ENCODE results near the gene ZDHHC17.
A peak's percentile ranks its signal among the peaks of the same experiment; 100 is the strongest.
"Not testable (repeated sequence)": the region's sequence is repeated elsewhere in the genome, so short reads cannot be mapped to it uniquely, and the experiment has no call there.

Gene ZDHHC17, protein sequence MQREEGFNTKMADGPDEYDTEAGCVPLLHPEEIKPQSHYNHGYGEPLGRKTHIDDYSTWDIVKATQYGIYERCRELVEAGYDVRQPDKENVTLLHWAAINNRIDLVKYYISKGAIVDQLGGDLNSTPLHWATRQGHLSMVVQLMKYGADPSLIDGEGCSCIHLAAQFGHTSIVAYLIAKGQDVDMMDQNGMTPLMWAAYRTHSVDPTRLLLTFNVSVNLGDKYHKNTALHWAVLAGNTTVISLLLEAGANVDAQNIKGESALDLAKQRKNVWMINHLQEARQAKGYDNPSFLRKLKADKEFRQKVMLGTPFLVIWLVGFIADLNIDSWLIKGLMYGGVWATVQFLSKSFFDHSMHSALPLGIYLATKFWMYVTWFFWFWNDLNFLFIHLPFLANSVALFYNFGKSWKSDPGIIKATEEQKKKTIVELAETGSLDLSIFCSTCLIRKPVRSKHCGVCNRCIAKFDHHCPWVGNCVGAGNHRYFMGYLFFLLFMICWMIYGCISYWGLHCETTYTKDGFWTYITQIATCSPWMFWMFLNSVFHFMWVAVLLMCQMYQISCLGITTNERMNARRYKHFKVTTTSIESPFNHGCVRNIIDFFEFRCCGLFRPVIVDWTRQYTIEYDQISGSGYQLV

DNA sequence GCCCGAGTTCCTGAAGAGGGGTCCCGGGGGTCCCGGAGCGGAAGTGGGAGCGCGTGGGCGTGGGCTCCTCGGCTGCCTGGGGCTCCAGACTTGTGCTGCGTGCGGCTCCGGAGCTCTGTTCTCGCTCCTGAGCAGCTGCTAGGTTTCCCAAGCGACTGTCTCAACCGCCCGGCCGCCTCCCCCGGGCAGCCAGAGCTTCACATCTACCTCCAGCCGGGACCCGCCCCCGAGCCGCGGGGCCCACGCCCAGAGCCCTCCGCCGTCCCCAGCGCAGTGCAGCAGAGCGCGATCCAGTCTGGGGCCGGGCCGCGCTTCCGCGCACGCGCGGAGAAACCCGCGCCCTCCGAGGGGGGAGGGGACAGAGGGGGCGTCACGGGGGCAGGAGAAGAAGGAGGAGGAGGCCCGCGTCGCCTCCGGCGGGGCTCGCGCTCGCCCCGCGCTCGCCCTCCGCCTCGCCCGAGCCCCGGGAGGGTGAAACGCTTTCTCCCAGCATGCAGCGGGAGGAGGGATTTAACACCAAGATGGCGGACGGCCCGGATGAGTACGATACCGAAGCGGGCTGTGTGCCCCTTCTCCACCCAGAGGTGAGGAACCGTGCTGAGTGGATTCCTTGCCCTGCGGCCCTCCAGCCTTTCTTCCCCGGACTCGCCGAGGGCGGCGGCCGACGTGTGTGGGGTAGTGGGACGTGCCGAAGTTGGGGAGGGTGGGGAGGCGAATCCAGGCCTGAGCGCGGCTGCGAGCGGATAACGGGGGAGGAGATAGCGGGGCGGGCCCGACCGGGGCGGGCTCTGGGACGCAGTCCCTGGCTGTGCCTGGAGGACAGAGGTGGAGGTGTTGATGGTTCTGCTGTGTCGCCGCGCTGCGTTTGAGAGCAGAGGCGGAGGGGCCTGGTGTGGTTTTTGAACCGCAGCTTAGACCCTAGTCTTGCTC lies at the start of gene ZDHHC17:
Gene ZDHHC17 (plus strand): TSS at position 370 of the 930 bp plus-strand sequence. CDS start 122 bp downstream, at position 492.
- DNase-seq (ENCODE audit: low spot score) = peak; percentile 83
- FAIRE-seq = no peak

DNA sequence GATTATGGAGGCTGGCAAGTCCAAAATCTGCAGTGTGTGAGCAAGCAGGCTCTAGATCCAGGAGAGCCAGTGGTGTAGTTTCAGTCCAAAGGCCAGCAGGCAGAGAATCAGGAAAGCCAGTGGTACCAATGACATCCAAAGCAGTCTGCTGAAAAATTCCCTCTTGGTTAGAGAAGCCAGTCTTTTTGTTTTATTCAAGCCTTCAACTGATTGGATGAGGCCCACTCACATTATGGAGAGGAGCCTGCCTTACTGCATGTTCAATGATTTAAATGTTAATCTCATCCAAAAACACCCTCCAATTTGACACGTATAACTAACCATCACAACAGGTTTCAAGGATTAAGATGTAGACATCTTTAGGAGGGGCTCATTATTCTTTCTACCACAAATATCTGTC lies 49.5 kb upstream of the ZDHHC17 start:
- FAIRE-seq = no peak

DNA sequence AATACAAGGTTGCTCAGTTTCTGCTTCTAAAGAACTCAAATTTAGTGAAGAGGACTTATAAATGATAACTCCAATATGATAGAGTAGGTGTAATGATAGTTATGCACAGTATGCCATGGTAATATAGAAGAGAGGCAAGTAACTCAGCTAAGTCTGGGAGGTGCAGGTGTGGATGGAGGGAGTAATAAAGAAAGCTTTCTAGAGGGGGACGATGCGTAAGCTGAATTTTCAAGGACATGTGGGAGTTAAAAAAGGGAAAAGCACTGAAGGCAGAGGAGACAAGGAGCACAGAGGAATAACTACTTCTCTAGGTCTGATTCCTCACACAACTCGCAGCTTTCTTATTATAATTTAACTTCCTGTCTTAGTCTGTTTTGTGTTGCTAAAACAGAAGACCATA lies 49.1 kb upstream of the ZDHHC17 start:
- FAIRE-seq (no peak), DNase-seq (ENCODE audit: low spot score) (no peak)

More for the DNA sequence above, 49.5 kb upstream of the ZDHHC17 start:
- no peak for DNase-seq (ENCODE audit: low spot score)

- FAIRE-seq = no peak
- no peak for DNase-seq (ENCODE audit: low spot score)
Observed at GRCh38 chr12:76715332-76715731, 48.6 kb upstream of the ZDHHC17 start.

DNA sequence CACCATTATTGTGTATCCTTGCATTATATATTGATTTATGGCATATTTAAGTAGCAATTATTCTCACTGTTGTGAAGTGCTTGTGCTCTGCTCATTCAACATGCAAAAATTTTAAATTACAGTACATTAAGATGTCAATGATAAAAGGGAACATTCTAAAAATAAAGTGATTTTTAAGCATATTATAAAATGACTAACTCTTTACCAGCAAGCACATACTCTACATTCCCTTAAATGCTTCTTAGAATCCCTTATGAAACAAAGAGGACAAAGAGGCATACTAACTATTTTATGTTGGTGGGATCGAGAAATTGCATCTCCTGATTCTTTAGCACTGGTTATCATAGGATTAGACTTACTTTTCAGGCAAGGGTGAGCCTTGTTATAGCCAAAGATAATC lies 46.6 kb upstream of the ZDHHC17 start:
- no peak for FAIRE-seq
- DNase-seq (ENCODE audit: low spot score) = no peak

GRCh38 chr12:76719171-76720041 lies 44.5 kb upstream of the ZDHHC17 start:
- FAIRE-seq = no peak

GRCh38 chr12:76720068-76720467 lies 43.8 kb upstream of the ZDHHC17 start:
- DNase-seq (ENCODE audit: low spot score) (peak; percentile 88), FAIRE-seq (peak; percentile 77)

More at GRCh38 chr12:76719171-76720041, 44.5 kb upstream of the ZDHHC17 start:
- DNase-seq (ENCODE audit: low spot score) = no peak

DNA sequence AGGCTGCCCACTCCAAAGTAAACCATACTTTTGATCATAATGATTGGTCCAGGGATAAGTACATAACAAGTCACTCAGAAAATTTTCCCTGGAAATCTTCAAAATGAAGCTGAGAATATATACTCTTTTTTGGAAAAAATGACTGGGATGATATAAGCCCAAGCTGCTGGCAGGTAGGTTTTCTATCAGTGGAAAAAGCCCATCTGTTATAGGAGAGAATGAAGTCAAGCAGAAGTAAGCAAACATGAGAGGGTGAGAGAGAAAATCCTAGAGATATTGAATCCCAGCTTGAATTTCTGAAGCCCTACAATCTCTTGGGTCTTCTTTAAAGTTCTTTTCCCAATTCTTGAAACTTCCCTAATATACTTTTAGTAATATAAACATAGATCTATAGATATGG lies 37.3 kb upstream of the ZDHHC17 start:
- no peak for DNase-seq (ENCODE audit: low spot score)
- no peak for FAIRE-seq

DNA sequence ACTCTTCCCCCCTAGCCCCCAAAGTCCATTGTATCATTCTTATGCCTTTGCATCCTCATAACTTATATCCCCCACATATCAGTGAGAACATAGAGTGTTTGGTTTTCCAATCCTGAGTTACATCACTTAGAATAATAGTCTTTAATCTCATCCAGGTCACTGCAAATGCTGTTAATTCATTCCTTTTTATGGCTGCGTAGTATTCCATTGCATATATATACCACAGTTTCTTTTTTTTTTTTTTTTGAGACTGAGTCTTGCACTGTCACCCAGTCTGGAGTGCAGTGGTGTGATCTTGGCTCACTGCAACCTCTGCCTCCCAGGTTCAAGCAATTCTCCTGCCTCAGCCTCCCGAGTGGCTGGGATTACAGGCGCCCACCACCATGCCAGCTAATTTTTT lies 31.7 kb upstream of the ZDHHC17 start:
- FAIRE-seq; DNase-seq (ENCODE audit: low spot score): not testable (repeated sequence)

DNA sequence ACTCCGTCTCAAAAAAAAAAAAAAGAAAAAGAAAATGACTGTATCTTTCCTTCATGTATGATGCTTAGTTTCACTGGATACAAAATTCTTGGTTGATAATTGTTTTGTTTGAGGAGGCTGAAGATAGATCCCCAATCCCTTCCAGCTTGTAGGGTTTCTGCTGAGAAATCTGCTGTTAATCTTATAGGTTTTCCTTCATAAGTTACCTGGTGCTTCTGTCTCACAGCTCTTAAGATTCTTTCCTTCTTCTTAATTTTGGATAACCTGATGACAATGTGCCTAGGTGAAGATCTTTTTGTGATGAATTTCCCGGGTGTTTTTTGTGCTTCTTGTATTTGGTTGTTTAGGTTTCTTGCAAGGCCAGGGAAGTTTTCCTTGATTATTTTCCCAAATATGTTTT lies 26.2 kb upstream of the ZDHHC17 start:
- FAIRE-seq; DNase-seq (ENCODE audit: low spot score): not testable (repeated sequence)

GRCh38 chr12:76738824-76739579 lies 24.9 kb upstream of the ZDHHC17 start:
- no peak for DNase-seq (ENCODE audit: low spot score)

GRCh38 chr12:76739896-76740295 lies 24.0 kb upstream of the ZDHHC17 start:
- DNase-seq (ENCODE audit: low spot score) = no peak
- FAIRE-seq = no peak

More at GRCh38 chr12:76738824-76739579, 24.9 kb upstream of the ZDHHC17 start:
- FAIRE-seq = no peak

DNA sequence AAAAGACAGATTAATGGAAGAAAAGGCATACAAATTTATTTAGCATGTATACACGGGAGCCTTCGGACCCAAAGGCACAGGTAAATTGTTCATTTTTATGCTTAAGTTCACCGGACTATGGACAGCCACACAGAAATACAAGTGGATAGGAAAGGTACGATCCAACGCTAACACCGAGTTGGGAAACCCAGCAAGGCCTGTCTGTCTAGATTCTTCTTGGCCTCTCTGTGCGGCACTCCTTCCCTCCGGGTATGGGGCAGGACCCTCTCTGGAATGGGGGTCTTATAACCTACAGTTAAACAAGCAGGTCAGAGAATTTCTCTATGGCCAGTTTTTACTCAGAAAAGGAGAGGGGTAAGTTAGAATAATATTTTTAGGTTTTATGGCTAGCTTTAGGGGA lies 23.4 kb upstream of the ZDHHC17 start:
- FAIRE-seq (no peak), DNase-seq (ENCODE audit: low spot score) (no peak)

GRCh38 chr12:76745343-76745742 lies 18.6 kb upstream of the ZDHHC17 start:
- DNase-seq (ENCODE audit: low spot score) (no peak), FAIRE-seq (no peak)

DNA sequence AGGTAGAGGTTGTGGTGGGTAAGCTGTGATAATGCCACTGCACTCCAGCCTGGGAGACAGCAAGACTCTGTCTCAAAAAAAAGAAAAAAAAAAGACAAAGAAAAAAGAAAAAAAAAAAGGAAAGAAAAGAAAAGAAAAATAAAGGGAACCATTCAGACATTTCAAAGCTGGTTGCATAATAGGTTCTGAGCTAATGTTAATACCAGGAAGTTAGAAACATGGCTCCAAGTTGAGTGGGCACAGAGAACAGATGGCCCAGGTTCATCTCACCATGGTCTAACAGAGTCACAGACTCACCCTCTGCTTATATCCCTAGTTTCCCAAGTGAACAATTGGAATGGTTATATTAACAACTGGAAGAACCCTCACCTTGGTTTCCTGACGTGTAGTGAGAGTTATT lies 17.4 kb upstream of the ZDHHC17 start:
- no peak for DNase-seq (ENCODE audit: low spot score)
- no peak for FAIRE-seq

- no peak for FAIRE-seq
- DNase-seq (ENCODE audit: low spot score) = no peak
Observed at GRCh38 chr12:76747245-76747644, 16.7 kb upstream of the ZDHHC17 start.

DNA sequence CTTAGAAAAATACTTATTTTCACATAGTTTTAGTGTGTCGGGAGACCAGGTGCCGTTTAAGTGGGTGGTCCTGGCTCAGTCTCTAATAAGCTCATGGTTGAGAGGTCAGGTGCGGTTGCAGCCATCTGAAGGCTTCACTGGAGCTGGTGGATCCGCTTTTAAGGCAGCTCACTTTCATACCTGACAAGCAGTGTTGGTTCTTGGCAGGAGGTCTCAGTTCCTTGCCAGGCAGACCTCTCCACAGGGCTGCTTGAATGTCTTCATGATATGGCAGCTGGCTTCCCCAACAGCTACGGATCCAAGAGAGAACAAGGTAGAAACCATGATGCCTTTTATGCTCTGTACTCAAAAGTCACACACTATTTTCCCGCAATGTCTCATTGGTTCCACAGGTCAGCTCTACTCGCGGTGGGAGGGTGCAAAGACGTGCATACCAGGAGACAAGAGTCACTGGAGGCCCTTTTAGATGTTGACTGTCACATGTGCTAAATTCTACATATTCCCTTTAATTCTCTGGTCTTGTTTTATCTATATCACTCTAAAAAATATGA lies 8.0 kb upstream of the ZDHHC17 start:
- FAIRE-seq (no peak), DNase-seq (ENCODE audit: low spot score) (no peak)

- DNase-seq (ENCODE audit: low spot score) (peak; percentile 41), FAIRE-seq (peak; percentile 65)
Observed at GRCh38 chr12:76757694-76758093, 6.2 kb upstream of the ZDHHC17 start.

DNA sequence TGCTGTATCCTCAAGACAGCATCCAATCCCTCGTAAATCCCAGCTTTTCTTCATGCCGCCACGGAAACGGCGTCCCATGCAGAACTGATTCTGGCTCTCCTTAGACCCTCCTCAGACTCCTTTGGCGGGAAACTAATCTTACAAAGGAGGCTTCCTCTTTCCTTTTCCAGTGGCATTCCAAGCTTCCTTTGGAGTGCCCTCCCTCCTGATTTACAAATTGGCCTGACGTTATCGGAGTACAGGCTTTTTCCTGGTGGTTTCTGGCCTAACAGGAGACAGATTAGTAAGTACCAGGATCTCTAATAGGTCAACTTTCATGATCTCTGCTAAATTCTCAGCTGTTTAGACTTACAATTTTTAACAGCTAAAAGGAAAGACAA lies 1.3 kb upstream of the ZDHHC17 start:
- FAIRE-seq = no peak
- DNase-seq (ENCODE audit: low spot score) = no peak

DNA sequence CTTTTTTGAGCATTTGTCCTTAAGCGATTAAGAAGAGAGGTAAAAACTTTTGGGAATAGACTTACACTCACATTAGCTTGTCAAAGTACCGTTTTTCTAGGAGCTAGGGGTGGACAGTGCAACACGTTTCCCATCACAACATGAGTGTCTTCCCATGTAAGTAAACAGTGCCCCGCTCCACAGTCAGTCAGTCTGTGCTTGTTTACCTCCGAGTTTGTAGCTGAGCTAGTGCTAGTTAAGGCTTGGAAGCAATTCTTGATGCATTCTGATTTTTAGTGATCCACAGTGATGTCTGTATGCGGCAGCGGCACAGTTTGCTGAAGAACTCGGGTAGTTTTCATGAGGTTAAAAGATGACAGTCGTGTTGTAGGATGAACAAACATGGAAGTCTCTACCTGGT lies 941 bp downstream of the ZDHHC17 start:
- no peak for FAIRE-seq
- no peak for DNase-seq (ENCODE audit: low spot score)
